Mononuclear cell (primary cell): ENCODE measurements around the gene C5orf24. TPM values are rescaled to one million over a fixed set of nuclear protein-coding genes. Genes with fewer than 3 reads are reported as not detected.
"Not testable (repeated sequence)": the region's sequence is repeated elsewhere in the genome, so short reads cannot be mapped to it uniquely, and the experiment has no call there.

ENCODE experiments used
- H3K27me3 ChIP-seq: 2 replicates; pipeline ENCODE4 v1.6.0; 2011; ENCODE audit warnings: low read length, control low read depth; ENCODE audit not compliant: insufficient read depth
- H3K4me1 ChIP-seq: 2 replicates; pipeline ENCODE4 v1.5.1; 2011; ENCODE audit warnings: mild to moderate bottlenecking, low read length, control low read depth; ENCODE audit not compliant: insufficient read depth
- H3K4me3 ChIP-seq: 2 replicates; pipeline ENCODE4 v1.5.1; 2011; ENCODE audit warnings: mild to moderate bottlenecking, low read length, moderate library complexity
- H3K9me3 ChIP-seq: 2 replicates; pipeline ENCODE4 v1.5.1; 2011; ENCODE audit warnings: low read depth, mild to moderate bottlenecking, control low read depth, low read length
- total RNA-seq: library from RNA; depleted of rRNA; stranded (reverse); fragments of >200 nt; gene quantifications from one replicate; pipeline ENCODE4 v1.2.3, GENCODE V29; 2012

The C5orf24 gene
- total RNA-seq = 38.1 TPM

DNA sequence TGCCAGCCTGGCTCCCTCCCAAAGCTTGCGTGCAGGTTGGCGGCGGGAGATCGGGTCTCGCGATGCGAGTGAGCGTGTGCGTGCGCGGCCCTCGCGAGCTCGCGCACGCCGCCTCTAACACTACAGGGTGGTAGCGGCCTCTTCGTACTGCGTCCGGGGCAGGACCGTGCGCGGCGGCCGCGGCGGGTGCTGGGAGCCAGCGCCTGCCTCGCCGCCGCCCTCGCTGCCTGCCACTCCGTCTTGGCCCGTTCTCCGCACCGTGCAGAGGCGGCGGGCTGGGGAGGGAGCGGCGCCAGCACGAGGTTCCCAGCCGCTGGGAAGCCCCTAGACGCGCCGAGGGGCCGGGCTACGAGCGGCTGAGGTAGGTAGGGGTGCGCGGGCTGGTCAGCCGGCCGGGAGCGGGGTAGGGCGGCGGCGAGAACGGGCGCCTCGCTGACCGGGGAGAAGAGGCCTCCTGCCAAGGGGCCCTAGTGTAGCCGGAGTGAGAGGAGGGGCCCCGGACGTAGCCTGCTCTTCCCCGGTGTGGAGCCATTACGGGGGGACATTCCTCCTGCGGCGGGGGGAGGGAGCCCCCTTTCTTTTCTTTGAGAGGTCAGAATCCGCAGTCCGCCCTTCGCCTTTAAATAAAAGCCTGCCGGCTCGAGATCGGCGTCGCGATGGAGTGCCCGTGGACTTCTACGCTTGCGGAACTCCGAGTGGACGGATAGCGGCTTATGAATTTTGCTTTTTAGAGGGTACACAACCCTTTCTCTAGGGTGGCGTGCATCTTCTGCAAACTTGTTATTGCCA lies at the start of gene C5orf24:
TSS of gene C5orf24 (plus strand) at position 117 of the 789 bp plus-strand sequence. CDS start 8,933 bp downstream, outside the sequence.
- Histone ChIP-seq H3K9me3 (no peaks in the 10 kb centered on the region), H3K4me3 (peak within 1 kb of the TSS; percentile 82), H3K4me1 (peaks cover 22% of the 10 kb centered on the region), H3K27me3 (no peaks in the 10 kb centered on the region)

DNA sequence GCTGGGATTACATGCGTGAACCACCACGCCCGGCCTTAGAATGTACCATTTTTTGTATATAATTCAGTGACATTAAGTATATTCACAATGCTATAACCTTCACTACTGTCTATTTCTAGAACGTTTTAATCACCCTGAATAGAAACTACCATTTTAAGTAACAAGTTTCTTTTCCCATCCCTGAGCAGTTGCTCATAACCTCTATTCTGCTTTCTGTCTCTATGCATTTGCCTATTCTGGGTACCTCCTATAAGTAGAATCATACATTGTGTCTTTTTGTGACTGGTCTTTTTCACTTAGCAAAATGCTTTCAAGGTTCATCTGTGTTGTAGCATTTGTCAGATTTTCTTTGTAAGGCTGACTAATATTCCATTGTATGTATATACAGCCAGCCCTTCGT lies 47.3 kb upstream of the C5orf24 start:
- no peaks in the 10 kb centered on the region for H3K27me3 ChIP-seq
- no peaks in the 10 kb centered on the region for H3K4me1 ChIP-seq
- H3K4me3 ChIP-seq = no peak overlapping the region
- H3K9me3 ChIP-seq = no peaks in the 10 kb centered on the region

DNA sequence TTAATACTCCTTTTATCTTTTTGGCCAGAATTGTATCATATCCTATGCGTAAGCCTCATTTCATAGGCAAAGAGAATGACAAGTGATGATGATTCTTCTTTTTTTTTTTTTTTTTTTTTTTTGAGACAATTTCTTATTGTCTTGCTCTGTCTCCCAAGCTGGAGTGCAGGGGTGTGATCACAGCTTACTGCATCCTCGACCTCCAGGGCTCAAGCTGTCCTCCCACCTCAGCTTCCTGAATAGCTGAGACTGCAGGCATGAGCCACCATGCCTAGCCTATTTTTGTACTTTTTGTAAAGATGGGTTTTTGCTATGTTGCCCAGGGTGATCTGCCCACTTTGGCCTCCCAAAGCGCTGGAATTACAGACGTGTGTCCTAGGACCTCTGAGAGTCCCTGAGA lies 41.9 kb upstream of the C5orf24 start:
- Histone ChIP-seq H3K4me3 (no peak overlapping the region), H3K9me3 (no peaks in the 10 kb centered on the region)

DNA sequence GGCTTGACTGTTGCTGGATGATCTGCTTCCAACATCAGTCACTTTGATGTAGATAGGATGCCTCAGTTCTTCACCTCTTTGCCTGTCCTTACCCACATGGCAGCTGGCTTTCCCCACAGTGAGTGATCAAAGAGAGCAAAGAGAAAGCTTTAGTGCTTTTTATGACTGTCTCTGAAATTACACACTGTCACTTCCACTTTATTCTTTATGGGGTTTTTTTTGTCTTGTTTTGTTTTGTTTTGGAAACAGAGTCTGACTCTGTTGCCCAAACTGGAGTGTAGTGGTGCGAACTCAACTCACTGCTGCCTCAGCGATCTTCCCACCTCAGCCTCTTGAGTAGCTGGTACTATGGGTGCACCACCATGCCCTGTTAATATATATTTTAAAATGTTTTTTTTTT lies 32.4 kb upstream of the C5orf24 start:
- Histone ChIP-seq H3K4me1 (peaks cover 10% of the 10 kb centered on the region), H3K4me3 (no peak overlapping the region), H3K27me3 (no peaks in the 10 kb centered on the region), H3K9me3 (no peaks in the 10 kb centered on the region)

More for the DNA sequence above, 41.9 kb upstream of the C5orf24 start:
- Histone ChIP-seq H3K4me1 (no peaks in the 10 kb centered on the region), H3K27me3 (no peaks in the 10 kb centered on the region)

DNA sequence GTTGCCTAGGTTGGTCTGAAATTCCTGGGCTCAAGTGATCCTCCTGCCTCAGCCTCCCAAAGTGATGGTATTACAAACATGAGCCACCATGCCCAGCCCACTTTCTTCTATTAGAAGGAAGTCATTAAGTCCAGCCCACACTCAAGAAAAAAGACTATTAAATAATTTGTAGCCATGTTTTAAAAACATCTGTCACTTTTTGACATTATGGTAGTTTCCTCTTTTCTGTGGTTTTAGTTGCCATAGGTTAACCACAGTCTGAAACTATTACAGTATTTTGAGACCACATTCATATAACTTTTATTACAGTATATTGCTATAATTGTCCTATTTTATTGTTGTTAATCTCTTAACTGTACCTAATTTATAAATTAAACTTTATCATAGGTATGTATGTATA lies 31.9 kb upstream of the C5orf24 start:
- Histone ChIP-seq H3K4me1 (peaks cover 10% of the 10 kb centered on the region), H3K27me3 (no peaks in the 10 kb centered on the region), H3K4me3 (no peak overlapping the region), H3K9me3 (no peaks in the 10 kb centered on the region)

DNA sequence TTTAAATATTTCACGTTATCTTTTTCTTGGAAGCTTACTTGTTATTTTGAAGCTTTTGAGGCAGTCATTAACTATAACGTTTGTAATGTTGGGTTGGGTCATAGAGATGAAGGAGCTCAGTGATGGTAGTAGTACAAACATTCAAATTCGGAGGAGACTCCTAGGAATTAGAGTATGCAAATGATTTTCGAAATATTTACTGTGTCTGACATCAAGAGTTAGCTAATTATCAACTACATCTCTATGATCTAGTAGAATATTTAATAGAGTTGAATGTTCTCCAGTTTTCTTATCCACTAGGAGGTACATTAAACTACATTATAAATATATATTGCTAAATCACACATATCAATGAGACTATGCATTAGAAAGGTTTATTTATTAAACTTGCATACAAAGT lies 28.8 kb upstream of the C5orf24 start:
- Histone ChIP-seq H3K4me3 (no peak overlapping the region), H3K27me3 (no peaks in the 10 kb centered on the region), H3K4me1 (peaks cover 10% of the 10 kb centered on the region), H3K9me3 (no peaks in the 10 kb centered on the region)

DNA sequence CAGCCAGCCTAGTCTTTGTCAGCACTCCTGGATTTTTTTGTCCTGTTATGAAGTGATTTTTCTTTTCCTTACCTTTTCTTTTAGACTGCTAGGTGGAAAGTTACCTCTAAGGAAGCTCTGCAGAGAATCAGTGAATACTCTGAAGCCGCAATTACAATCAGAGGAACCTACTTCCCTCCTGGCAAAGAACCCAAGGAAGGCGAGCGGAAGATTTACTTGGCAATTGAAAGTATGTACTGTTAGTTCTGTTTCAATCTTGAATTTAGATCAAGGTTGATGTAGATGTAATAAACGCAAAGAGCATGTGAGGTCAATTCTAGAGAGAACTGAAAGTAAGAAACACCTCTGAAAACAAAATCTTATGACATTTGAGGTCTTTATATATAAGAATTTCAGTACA lies 27.0 kb upstream of the C5orf24 start:
- Histone ChIP-seq H3K4me3 (no peak overlapping the region), H3K9me3 (no peaks in the 10 kb centered on the region), H3K4me1 (peaks cover under 1% of the 10 kb centered on the region), H3K27me3 (no peaks in the 10 kb centered on the region)

DNA sequence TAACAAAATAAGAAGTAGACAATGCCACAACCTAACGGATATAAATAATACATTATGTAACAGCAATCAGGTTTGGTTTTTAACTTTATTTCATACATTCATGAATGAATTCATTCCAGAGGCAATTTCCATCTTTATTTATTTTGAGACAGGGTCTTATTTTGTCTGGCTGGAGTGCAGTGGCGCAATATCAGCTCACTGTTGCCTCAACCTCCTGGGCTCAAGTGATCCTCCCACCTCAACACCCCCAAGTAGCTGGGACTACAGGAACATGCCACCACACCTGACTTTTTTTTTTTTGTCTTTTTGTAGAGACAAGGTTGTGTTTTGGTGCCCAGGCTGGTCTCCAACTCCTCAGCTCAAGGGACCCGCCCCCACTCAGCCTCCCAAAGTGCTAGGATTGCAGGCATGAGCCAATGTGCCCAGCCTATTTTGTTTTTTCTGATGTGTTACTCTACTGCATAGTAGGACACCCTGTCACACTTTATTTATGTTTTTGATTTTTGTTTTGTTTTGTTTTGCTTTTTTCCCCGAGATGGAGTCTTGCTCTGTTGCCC lies 26.3 kb upstream of the C5orf24 start:
- Histone ChIP-seq H3K9me3 (no peaks in the 10 kb centered on the region), H3K4me3 (no peak overlapping the region), H3K4me1 (no peaks in the 10 kb centered on the region), H3K27me3 (no peaks in the 10 kb centered on the region)

DNA sequence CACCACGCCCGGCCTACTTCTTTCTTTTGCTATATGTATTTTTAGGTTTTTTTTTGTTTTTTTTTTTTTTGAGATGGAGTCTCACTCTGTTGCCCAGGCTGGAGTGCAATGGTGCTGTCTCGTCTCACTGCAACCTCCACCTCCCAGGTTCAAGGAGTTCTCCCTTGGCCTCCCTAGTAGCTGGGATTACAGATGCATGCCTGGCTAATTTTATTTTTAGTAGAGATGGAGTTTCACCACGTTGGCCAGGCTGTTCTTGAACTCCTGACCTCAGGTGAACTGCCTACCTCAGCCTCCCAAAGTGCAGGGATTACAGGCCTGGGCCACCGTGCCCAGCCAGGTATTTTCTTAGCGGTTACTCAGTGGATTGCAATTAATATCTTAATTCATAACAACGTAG lies 23.9 kb upstream of the C5orf24 start:
- Histone ChIP-seq H3K9me3 (no peaks in the 10 kb centered on the region), H3K4me1 (peaks cover 7% of the 10 kb centered on the region), H3K27me3 (no peaks in the 10 kb centered on the region), H3K4me3 (no peak overlapping the region)

DNA sequence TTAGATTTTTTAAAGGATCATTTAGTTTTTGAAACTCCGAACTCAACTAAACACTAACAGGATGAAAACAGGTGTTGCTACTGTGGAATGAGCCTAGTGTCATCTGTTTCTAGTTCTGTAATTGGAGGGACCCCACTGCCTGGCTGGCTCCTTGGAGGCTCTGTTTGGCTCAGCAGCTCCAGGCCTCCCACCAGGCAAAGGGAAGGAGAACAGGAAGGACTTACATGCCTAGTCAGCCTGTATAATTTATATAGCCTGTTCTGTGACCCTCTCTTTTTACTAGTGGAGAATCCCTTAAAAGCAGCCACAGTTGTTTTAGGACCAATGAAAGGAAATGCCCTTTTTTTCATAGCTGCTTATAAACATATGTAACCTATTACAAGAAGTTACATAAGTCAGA lies 21.1 kb upstream of the C5orf24 start:
- no peak overlapping the region for H3K4me3 ChIP-seq
- H3K27me3 ChIP-seq = no peaks in the 10 kb centered on the region
- peaks cover 7% of the 10 kb centered on the region for H3K4me1 ChIP-seq
- H3K9me3 ChIP-seq = no peaks in the 10 kb centered on the region

DNA sequence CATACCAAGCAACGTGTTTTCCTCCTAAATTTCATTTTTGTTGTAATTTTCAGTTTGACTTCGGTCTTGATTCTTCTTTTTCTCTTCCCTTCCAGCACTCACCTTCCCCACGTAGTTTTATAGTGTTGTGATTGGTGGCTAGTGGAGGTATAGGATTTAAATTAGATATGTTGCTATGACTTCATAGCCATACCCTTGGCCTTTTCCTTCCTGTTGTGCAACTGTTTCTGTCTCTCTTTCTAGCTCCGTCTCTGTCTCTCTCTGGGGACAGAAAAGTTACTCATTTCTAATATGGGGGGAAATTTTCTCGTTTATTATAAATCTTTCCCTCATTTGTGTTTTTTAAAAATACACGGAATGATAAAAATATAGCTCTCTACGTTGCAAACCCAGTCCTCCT lies 20.6 kb upstream of the C5orf24 start:
- no peaks in the 10 kb centered on the region for H3K9me3 ChIP-seq
- H3K4me3 ChIP-seq = no peak overlapping the region
- no peaks in the 10 kb centered on the region for H3K27me3 ChIP-seq

DNA sequence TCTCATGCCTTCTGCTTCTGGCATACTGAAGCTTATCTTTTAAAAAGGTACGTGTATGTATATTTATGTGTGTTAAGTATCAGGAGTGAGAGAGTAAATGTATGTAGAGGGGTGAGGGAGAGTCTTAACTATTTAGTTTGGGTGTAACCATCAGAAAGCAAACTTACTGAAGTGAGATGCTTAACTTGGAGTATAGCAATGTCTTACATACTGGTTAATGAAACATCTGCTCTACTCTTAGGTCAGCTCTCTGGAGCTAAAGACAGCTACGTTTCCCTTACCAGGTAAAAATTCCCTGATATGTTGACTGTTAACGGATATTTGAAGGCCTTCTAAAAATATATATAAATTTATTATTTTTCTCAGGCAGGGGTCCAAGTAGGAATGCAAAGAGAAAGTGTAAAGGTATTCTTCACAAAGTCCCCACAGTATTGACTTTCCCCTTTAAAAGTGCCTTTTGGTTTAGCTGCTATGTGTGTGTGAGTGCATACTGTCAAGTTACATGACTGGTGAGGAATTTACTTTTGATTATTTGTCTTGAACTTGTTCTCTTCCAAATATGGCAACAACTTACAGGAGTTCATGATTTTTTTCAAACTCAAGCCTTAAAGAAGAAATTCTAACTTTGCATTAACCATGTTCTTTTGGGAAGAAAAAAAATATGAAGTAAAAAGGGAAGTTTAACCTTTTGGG lies 12.3 kb upstream of the C5orf24 start:
- no peak overlapping the region for H3K4me3 ChIP-seq
- no peaks in the 10 kb centered on the region for H3K4me1 ChIP-seq
- H3K27me3 ChIP-seq = no peaks in the 10 kb centered on the region
- no peaks in the 10 kb centered on the region for H3K9me3 ChIP-seq

More for the DNA sequence above, 20.6 kb upstream of the C5orf24 start:
- peaks cover 7% of the 10 kb centered on the region for H3K4me1 ChIP-seq

DNA sequence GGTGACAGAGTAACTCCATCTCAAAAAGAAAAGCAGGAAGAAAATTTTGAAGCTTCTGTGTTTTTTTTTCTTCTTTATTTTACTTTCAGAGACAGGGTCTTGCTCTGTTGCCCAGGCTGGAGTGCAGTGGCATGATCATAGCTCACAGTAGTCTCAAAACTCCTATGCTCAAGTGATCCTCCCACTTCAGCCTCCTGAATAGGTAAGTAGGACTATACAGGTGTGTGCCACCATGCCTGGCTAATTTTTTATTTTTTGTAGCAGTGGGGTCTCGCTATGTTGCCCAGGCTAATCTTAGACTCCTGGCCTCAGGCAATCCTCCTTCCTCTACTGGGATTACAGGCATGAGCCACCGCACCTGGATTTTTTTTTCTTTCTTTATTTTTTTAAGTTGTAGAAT lies 10.1 kb upstream of the C5orf24 start:
- Histone ChIP-seq H3K9me3 (no peaks in the 10 kb centered on the region), H3K27me3 (no peaks in the 10 kb centered on the region), H3K4me3 (no peak overlapping the region), H3K4me1 (no peaks in the 10 kb centered on the region)

DNA sequence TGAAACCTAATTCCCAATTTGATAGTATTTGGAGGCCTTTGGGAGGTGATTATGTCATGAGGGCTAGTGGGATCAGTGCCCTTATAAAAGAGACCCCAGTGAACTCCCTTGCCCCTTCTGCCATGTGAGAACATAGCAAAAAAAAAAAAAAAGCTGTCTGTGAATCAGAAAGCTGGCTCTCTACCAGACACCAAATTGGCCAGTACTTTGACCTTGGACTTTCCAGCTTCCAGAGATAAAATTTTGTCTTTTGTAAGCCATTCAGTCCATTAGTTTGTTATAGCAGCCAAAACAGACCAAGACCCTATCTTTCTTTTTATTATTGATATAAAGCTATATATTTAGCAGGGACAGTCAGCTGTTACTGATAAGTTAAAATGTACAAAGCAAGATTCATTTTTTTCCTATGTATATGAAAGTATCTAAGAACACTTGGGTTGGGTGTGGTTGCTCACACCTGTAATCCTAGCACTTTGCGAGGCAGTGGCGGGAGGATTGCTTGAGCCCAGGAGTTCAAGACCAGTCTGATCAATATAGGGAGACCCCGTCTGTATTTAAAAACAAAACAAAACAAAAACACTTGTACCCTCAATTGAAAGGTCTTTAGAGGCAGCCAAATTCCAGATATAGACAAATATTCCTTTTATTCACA lies 8.1 kb upstream of the C5orf24 start:
- Histone ChIP-seq H3K4me1 (no peaks in the 10 kb centered on the region), H3K27me3 (no peaks in the 10 kb centered on the region), H3K9me3 (no peaks in the 10 kb centered on the region), H3K4me3 (no peak overlapping the region)

DNA sequence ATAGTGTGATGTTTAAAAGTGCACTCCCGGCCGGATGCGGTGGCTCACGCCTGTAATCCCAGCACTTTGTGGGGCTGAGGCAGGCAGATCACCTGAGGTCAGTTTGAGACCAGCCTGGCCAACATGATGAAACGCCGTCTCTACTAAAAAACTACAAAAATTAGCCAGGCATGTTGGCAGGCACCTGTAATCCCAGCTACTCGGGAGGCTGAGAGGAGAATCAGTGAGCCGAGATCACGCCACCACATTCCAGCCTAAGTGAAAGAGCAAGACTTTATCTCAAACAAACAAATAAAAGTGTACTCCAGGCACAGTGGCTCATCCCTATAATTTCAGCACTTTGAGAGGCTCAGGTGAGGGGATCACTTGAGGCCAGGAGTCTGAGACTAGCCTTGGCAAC lies 7.4 kb upstream of the C5orf24 start:
- H3K27me3 ChIP-seq, H3K4me3 ChIP-seq, H3K4me1 ChIP-seq, H3K9me3 ChIP-seq: not testable (repeated sequence)
